ENCODE data around the gene CD209.
"Not testable (repeated sequence)": the region's sequence is repeated elsewhere in the genome, so short reads cannot be mapped to it uniquely, and the experiment has no call there.

Gene CD209, protein sequence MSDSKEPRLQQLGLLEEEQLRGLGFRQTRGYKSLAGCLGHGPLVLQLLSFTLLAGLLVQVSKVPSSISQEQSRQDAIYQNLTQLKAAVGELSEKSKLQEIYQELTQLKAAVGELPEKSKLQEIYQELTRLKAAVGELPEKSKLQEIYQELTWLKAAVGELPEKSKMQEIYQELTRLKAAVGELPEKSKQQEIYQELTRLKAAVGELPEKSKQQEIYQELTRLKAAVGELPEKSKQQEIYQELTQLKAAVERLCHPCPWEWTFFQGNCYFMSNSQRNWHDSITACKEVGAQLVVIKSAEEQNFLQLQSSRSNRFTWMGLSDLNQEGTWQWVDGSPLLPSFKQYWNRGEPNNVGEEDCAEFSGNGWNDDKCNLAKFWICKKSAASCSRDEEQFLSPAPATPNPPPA

DNA sequence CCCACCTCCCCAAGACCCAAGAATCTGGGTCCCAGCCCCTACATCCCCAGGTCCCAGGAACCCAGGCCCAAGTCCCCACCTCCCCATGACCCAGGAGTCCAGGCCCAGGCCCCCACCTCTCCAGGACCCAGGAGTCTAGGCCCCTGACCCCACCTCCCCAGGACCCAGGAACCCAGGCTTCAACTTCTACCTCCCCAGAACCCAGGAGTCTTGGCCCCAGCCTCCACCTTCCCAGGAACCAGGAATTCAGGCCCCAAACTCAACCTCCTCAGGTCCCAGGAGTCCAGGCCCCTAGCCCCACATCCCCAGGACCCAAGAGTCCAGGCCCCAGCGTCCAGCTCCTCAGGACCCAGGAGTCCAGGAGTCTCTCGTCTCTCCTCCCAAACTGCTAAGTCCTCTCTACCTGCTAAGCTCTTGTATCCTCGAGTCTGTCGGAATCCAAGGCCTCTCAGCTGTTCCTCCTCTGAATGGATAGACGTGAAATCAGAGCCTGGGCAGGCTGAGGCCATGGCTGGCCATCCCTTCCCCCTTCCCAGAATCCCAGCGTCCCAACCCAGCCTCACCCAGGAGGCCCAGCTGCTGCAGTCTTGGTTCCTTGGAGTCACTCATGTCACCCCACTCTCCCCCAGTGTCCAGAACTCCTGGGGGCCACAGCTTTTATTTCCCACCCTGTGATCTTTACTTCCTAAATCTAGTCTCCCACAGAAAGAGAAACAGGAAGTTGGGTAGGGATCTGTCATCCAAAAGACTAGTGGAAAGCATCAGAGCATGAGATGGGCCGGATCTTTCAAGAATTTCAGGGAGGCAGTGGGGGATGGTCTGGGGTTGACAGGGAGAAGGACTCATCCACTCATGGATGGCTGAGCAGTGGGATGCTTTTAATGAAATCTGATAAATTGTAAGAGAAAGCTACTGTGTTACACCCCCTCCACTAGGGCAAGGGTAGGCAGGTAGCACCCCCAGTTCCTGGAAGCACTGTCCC, at the start of gene CD209:
CD209 (minus strand) TSS at position 632 of the 982 bp plus-strand sequence; CDS start at position 609, 23 bp downstream.
- no peaks in the 10 kb centered on the region for H3K27me3 ChIP-seq (ENCODE audit: control insufficient read depth, insufficient read depth, low read length)
- H3K4me3 ChIP-seq (ENCODE audit: low read depth, low read length) = no peak within 1 kb of the TSS
- H3K9ac ChIP-seq (ENCODE audit: low read depth, low read length) = no peak within 1 kb of the TSS
- no peaks in the 10 kb centered on the region for H3K9me3 ChIP-seq (ENCODE audit: control insufficient read depth, insufficient read depth, low read length)
- peaks cover 8% of the 10 kb centered on the region for H3K4me1 ChIP-seq (ENCODE audit: control insufficient read depth, insufficient read depth, low read length)
- H3K36me3 ChIP-seq (ENCODE audit: control insufficient read depth, insufficient read depth, low read length) = no peaks in the 10 kb centered on the region

DNA sequence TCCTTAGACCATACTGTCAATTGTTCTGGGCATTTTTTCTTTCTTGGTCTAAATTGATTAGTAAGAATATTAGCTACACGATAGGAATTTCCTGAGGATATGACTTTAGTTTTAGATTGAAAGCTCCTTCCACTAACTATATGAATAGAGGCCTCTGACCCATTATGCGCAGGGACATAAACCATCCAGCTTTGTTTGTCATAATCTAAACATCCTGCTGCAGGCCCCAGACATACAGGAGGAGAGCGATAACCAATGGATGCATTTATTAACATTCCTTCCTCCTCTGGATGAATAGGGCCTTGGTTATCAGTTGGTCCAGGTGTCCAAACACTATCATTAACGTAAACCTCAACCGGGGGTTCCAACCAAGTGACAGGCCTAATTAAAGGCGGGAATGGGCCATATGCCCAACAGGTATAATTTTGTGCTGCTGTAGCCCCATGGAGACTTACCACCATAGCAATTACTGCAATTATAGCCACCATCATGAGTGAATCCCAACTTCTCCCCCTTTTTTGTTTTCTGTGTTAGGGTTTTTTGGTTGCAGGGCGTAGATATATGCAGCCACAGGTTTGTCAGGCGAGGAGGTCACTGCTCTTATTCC, 48.3 kb upstream of the CD209 start:
- H3K9me3 ChIP-seq (ENCODE audit: control insufficient read depth, insufficient read depth, low read length) = no peaks in the 10 kb centered on the region
- peaks cover 2% of the 10 kb centered on the region for H3K27me3 ChIP-seq (ENCODE audit: control insufficient read depth, insufficient read depth, low read length)
- H3K36me3 ChIP-seq (ENCODE audit: control insufficient read depth, insufficient read depth, low read length) = no peaks in the 10 kb centered on the region

DNA sequence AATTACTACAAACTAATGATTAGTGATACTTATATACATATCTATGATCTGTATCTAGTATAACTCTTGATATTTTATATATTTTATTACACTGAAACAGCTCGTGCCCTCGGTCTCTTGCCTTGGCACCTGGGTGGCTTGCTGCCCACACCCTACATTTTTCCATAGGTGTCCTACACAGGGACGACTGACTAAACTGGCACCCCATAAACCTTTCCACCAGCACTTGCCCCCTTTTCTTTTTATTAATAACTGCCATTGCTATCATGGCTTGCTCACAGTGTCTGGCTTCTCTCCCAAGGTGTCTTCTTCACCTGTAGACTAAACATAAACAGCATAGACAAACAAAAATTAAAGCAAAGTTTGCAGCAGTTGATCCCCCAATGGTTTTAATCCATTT, 46.2 kb upstream of the CD209 start:
- Histone ChIP-seq H3K4me3 (ENCODE audit: low read depth, low read length) (no peak overlapping the region), H3K27me3 (ENCODE audit: control insufficient read depth, insufficient read depth, low read length) (peaks cover 9% of the 10 kb centered on the region), H3K9ac (ENCODE audit: low read depth, low read length) (no peak overlapping the region), H3K36me3 (ENCODE audit: control insufficient read depth, insufficient read depth, low read length) (no peaks in the 10 kb centered on the region), H3K9me3 (ENCODE audit: control insufficient read depth, insufficient read depth, low read length) (no peaks in the 10 kb centered on the region), H3K4me1 (ENCODE audit: control insufficient read depth, insufficient read depth, low read length) (peaks cover 2% of the 10 kb centered on the region)

More for the DNA sequence above, 48.3 kb upstream of the CD209 start:
- Histone ChIP-seq H3K4me3 (ENCODE audit: low read depth, low read length) (no peak overlapping the region), H3K4me1 (ENCODE audit: control insufficient read depth, insufficient read depth, low read length) (peaks cover 2% of the 10 kb centered on the region), H3K9ac (ENCODE audit: low read depth, low read length) (no peak overlapping the region)

DNA sequence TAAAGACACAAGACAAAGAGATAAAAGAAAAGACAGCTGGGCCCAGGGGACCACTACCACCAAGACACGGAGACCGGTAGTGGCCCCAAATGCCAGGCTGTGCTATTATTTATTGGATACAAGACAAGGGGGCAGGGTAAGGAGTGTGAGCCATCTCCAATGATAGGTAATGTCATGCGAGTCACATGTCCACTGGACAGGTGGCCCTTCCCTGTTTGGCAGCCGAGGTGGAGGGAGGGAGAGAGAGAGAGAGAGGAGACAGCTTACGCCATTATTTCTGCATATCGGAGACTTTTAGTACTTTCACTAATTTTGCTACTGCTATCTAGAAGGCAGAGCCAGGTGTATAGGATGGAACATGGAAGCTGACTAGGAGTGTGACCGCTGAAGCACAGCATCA, 45.4 kb upstream of the CD209 start:
- H3K36me3 ChIP-seq (ENCODE audit: control insufficient read depth, insufficient read depth, low read length); H3K4me1 ChIP-seq (ENCODE audit: control insufficient read depth, insufficient read depth, low read length); H3K9ac ChIP-seq (ENCODE audit: low read depth, low read length); H3K9me3 ChIP-seq (ENCODE audit: control insufficient read depth, insufficient read depth, low read length); H3K4me3 ChIP-seq (ENCODE audit: low read depth, low read length): not testable (repeated sequence)
- peaks cover 15% of the 10 kb centered on the region for H3K27me3 ChIP-seq (ENCODE audit: control insufficient read depth, insufficient read depth, low read length)

DNA sequence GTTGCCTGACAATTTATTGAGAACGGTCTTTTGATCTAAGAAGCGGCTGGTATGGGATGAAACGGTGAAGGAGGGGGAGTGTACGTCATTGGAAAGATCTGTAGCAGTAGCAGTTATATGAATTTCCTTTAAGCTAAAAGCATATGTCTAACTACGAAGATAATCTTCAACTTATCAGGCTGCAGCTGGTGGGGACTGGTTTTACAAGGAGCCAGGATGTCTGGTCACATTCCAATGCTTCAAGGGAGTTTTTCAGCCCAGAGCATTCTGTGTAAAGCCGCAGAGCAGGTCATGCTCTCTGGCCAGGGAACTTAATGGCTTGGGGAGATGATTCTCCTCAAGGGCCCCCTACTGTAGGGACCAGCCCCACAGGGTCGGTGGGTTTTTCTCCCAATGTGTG, 44.9 kb upstream of the CD209 start:
- Histone ChIP-seq H3K36me3 (ENCODE audit: control insufficient read depth, insufficient read depth, low read length) (no peaks in the 10 kb centered on the region), H3K27me3 (ENCODE audit: control insufficient read depth, insufficient read depth, low read length) (peaks cover 19% of the 10 kb centered on the region), H3K9me3 (ENCODE audit: control insufficient read depth, insufficient read depth, low read length) (no peaks in the 10 kb centered on the region), H3K4me3 (ENCODE audit: low read depth, low read length) (no peak overlapping the region), H3K4me1 (ENCODE audit: control insufficient read depth, insufficient read depth, low read length) (no peaks in the 10 kb centered on the region), H3K9ac (ENCODE audit: low read depth, low read length) (no peak overlapping the region)

DNA sequence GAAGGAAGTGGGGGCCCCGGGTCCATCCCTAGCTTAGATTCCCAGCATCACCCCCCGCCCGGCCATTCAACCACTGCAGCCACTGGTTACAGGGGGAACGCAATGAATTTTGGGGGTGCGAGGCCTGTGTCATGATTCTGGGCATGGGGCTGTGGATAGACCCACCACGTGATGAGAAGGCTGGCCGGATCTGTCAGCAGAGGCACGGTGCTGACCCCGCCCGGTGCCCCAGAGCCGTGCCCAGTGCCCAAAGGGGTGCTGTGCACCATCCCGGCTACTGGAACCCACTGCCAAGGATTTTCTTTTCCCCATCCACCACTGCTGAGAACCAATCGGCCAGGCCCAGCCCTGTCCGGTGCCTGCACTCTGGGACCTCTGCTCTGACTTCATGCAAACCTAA, 43.1 kb upstream of the CD209 start:
- Histone ChIP-seq H3K9ac (ENCODE audit: low read depth, low read length) (no peak overlapping the region), H3K36me3 (ENCODE audit: control insufficient read depth, insufficient read depth, low read length) (no peaks in the 10 kb centered on the region), H3K27me3 (ENCODE audit: control insufficient read depth, insufficient read depth, low read length) (peaks cover 24% of the 10 kb centered on the region), H3K4me1 (ENCODE audit: control insufficient read depth, insufficient read depth, low read length) (no peaks in the 10 kb centered on the region), H3K9me3 (ENCODE audit: control insufficient read depth, insufficient read depth, low read length) (no peaks in the 10 kb centered on the region), H3K4me3 (ENCODE audit: low read depth, low read length) (no peak overlapping the region)

DNA sequence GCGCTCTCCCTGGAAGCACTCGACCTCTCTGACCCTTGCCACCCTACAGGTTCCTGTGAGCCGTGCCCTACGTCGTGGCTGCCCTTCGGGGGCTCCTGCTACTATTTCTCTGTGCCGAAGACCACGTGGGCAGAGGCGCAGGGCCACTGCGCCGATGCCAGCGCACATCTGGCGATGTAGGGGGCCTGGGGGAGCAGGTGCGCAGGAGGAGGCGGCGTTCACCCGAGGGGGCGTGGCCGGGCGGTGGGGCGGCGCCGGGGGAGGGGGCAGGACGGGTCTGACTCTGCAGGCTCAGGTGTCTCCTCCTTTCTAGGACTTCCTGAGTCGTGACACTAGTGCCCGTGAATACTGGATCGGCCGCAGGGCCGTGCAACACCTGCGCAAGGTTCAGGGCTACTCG, 42.1 kb upstream of the CD209 start:
- H3K9me3 ChIP-seq (ENCODE audit: control insufficient read depth, insufficient read depth, low read length) = no peaks in the 10 kb centered on the region
- H3K36me3 ChIP-seq (ENCODE audit: control insufficient read depth, insufficient read depth, low read length) = no peaks in the 10 kb centered on the region
- H3K9ac ChIP-seq (ENCODE audit: low read depth, low read length) = no peak overlapping the region
- peaks cover 28% of the 10 kb centered on the region for H3K27me3 ChIP-seq (ENCODE audit: control insufficient read depth, insufficient read depth, low read length)
- no peaks in the 10 kb centered on the region for H3K4me1 ChIP-seq (ENCODE audit: control insufficient read depth, insufficient read depth, low read length)
- peak overlapping the region; percentile 77 for H3K4me3 ChIP-seq (ENCODE audit: low read depth, low read length)

DNA sequence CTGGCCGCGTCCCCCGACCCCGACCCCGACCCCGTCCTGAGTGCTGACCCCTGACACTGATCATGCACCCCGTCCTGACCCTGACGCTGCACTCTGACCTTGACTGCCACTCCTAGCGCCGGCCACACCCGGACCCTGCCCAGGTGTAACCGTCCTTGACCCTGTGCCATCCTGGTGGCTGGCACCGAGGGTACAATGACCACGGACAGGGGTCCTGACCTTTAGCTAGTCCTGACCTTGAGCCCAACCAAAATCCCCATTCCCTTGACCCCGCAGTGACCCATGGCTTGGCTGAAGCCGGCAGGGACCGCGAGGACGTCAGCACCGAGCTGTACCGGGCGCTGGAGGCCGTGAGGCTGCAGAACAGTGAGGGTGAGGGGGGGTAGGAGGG, 41.6 kb upstream of the CD209 start:
- no peaks in the 10 kb centered on the region for H3K9me3 ChIP-seq (ENCODE audit: control insufficient read depth, insufficient read depth, low read length)
- H3K4me1 ChIP-seq (ENCODE audit: control insufficient read depth, insufficient read depth, low read length) = no peaks in the 10 kb centered on the region
- H3K36me3 ChIP-seq (ENCODE audit: control insufficient read depth, insufficient read depth, low read length) = no peaks in the 10 kb centered on the region
- H3K4me3 ChIP-seq (ENCODE audit: low read depth, low read length) = peak overlapping the region; percentile 77
- H3K27me3 ChIP-seq (ENCODE audit: control insufficient read depth, insufficient read depth, low read length) = peaks cover 32% of the 10 kb centered on the region
- H3K9ac ChIP-seq (ENCODE audit: low read depth, low read length) = no peak overlapping the region

DNA sequence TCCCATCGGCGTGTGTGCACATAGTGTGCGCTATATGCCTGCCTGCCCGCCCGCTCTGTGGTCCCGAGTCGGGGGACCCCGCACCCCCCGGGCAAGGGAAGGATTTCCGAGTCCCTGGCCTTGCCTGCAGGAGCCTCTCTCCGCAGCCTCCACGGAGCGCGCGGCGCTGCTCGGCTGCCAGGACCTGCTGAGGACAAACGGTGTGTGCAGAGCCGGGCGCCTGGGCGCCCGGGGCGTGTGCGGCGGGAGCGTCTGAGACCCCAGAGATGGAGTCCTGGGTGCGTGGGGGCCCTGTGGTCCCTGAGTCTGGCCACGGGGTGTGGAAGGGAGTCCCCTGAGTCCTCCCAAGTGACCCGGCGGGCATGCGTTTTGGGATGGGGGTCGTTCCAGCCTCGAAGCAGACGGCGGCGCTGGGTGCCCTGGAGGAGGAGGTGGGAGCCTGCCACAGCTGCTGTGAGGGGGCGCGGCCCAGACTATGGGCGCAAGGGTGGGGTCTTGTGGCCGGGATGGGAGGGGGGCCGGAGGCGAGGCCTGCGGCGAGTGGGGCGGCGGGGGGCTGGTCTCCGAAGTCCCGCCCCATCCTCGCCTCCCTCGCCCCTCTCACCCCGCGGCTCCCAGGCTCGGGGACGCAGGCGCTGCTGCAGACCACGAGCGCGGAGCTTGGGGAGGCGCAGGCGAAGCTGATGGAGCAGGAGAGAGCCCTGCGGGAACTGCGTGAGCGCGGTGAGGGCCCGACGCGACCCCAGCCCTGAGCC, 41.0 kb upstream of the CD209 start:
- H3K27me3 ChIP-seq (ENCODE audit: control insufficient read depth, insufficient read depth, low read length) = peaks cover 36% of the 10 kb centered on the region
- H3K4me1 ChIP-seq (ENCODE audit: control insufficient read depth, insufficient read depth, low read length) = no peaks in the 10 kb centered on the region
- no peaks in the 10 kb centered on the region for H3K9me3 ChIP-seq (ENCODE audit: control insufficient read depth, insufficient read depth, low read length)
- no peak overlapping the region for H3K9ac ChIP-seq (ENCODE audit: low read depth, low read length)
- H3K36me3 ChIP-seq (ENCODE audit: control insufficient read depth, insufficient read depth, low read length) = no peaks in the 10 kb centered on the region
- peak overlapping the region; percentile 77 for H3K4me3 ChIP-seq (ENCODE audit: low read depth, low read length)

DNA sequence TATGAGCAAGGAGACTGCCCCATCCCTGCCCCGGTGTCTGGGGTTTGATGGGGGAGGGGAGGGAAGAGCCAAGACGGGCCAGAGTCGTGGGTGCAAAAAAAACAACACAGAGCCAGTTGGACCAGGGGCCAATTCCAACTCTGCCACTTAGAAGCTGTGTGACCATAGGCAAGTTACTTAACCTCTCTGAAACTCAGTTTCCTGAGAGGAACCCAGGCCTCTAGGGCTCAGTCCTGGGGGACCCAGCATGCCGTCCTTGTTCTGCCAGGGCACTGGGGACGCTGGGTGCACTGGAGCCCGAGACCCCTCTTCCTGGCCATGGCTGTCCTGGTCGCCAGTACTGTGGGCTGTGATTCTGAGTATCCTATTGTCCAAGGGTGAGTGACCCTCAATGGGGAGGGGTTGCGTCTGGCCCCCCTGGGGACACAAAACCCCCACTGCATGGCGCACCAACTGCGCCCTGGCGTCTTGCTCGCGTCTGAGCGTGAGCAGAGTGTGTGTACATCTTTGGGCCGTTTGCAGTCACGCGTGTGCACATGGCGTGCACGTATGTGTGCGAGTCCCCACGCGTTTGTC, 40.4 kb upstream of the CD209 start:
- peak overlapping the region; percentile 60 for H3K4me3 ChIP-seq (ENCODE audit: low read depth, low read length)
- H3K27me3 ChIP-seq (ENCODE audit: control insufficient read depth, insufficient read depth, low read length) = peaks cover 39% of the 10 kb centered on the region
- H3K4me1 ChIP-seq (ENCODE audit: control insufficient read depth, insufficient read depth, low read length) = no peaks in the 10 kb centered on the region
- no peak overlapping the region for H3K9ac ChIP-seq (ENCODE audit: low read depth, low read length)
- no peaks in the 10 kb centered on the region for H3K36me3 ChIP-seq (ENCODE audit: control insufficient read depth, insufficient read depth, low read length)
- H3K9me3 ChIP-seq (ENCODE audit: control insufficient read depth, insufficient read depth, low read length) = no peaks in the 10 kb centered on the region

DNA sequence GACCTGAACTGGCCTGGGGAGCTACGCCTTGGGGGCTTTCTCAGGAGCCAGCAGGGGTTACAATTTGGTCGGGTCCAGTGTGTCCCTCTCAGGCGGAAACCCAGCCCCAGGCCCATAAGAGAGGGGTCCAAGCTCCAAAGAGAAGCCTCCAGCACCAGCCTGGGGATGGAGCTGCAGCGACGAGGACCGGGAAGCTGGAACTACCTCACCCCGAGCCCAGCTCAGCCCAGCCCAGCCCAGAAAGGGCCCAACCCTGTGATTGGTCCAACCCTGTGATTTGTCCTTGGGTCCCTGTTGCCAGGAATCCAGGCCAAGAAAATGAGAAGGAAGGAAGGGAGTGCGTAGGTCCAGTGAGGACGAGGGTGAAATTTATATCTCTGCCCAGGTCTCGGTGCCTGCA, 39.8 kb upstream of the CD209 start:
- Histone ChIP-seq H3K9me3 (ENCODE audit: control insufficient read depth, insufficient read depth, low read length) (no peaks in the 10 kb centered on the region), H3K36me3 (ENCODE audit: control insufficient read depth, insufficient read depth, low read length) (no peaks in the 10 kb centered on the region), H3K9ac (ENCODE audit: low read depth, low read length) (no peak overlapping the region), H3K4me3 (ENCODE audit: low read depth, low read length) (peak overlapping the region; percentile 60), H3K4me1 (ENCODE audit: control insufficient read depth, insufficient read depth, low read length) (no peaks in the 10 kb centered on the region), H3K27me3 (ENCODE audit: control insufficient read depth, insufficient read depth, low read length) (peaks cover 39% of the 10 kb centered on the region)

All from iPS-15b (cell line).